NT2/D1 (cell line): Measurements from ENCODE around the gene RBMS3.

Experiments
- DNase-seq: peaks from one replicate; pipeline ENCODE4 v3.0.0-alpha.2; 2011; ENCODE audit warnings: low read depth, low spot score
- H3K27me3 ChIP-seq: 2 replicates; pipeline ENCODE4 v1.6.0; 2011; ENCODE audit warnings: mild to moderate bottlenecking; ENCODE audit not compliant: insufficient read length, insufficient read depth
- H3K36me3 ChIP-seq: 2 replicates; pipeline ENCODE4 v1.6.1; 2011; ENCODE audit warnings: mild to moderate bottlenecking, low read length, mixed read lengths; ENCODE audit not compliant: insufficient read depth, insufficient read length
- H3K4me1 ChIP-seq: 2 replicates; pipeline ENCODE4 v1.5.1; 2011; ENCODE audit not compliant: insufficient read depth, insufficient read length
- H3K4me3 ChIP-seq: 2 replicates; pipeline ENCODE4 v1.5.1; 2011; ENCODE audit warnings: low read depth; ENCODE audit not compliant: insufficient read length
- H3K9ac ChIP-seq: 2 replicates; pipeline ENCODE4 v1.6.0; 2011; ENCODE audit warnings: low read depth; ENCODE audit not compliant: insufficient read length
- H3K9me3 ChIP-seq: 2 replicates; pipeline ENCODE4 v1.5.1; 2011; ENCODE audit warnings: mild to moderate bottlenecking, low read length; ENCODE audit not compliant: insufficient read depth
- SUZ12 ChIP-seq: IDR thresholded peaks from 2 replicates; pipeline ENCODE4 v1.6.1; 2011; ENCODE audit not compliant: insufficient read length, insufficient read depth; ENCODE audit errors: extremely low read depth
- YY1 ChIP-seq: IDR thresholded peaks from 2 replicates; pipeline ENCODE4 v1.6.1; 2011; ENCODE audit not compliant: insufficient read length, insufficient read depth
- ZNF274 ChIP-seq: IDR thresholded peaks from 2 replicates; pipeline ENCODE4 v1.6.1; 2011; ENCODE audit warnings: mild to moderate bottlenecking, low read depth, low read length

RBMS3 gene

GRCh38 chr3:29635888-29636287 lies 355.0 kb downstream of the RBMS3 start:
- TF ChIP-seq YY1, result no peak
- TF ChIP-seq SUZ12, result no peak
- no peak for TF ChIP-seq ZNF274
- Histone ChIP-seq H3K36me3 (no peaks in the 10 kb centered on the region), H3K9ac (no peak overlapping the region), H3K9me3 (peaks cover 16% of the 10 kb centered on the region; the same call in 1 of the 2 replicates), H3K27me3 (no peaks in the 10 kb centered on the region), H3K4me3 (no peak overlapping the region), H3K4me1 (no peaks in the 10 kb centered on the region)
- DNase-seq, result no peak

- Histone ChIP-seq H3K27me3 (no peaks in the 10 kb centered on the region), H3K9ac (no peak overlapping the region), H3K4me3 (no peak overlapping the region), H3K4me1 (no peaks in the 10 kb centered on the region), H3K9me3 (peaks cover 16% of the 10 kb centered on the region; the same call in 1 of the 2 replicates), H3K36me3 (no peaks in the 10 kb centered on the region)
- TF ChIP-seq SUZ12, result no peak
- no peak for TF ChIP-seq ZNF274
- no peak for TF ChIP-seq YY1
- no peak for DNase-seq
Observed at GRCh38 chr3:29637068-29637467, 356.2 kb downstream of the RBMS3 start.

GRCh38 chr3:29639578-29640290 lies 358.9 kb downstream of the RBMS3 start:
- no peak for DNase-seq
- Histone ChIP-seq H3K27me3 (no peaks in the 10 kb centered on the region), H3K9me3 (peaks cover 16% of the 10 kb centered on the region; the same call in 1 of the 2 replicates), H3K4me3 (no peak overlapping the region), H3K4me1 (no peaks in the 10 kb centered on the region), H3K36me3 (no peaks in the 10 kb centered on the region), H3K9ac (no peak overlapping the region)
- TF ChIP-seq SUZ12 (no peak), ZNF274 (no peak), YY1 (no peak)

- H3K9ac ChIP-seq, result no peak overlapping the region
- no peak overlapping the region for H3K4me3 ChIP-seq
- no peak for DNase-seq
- no peaks in the 10 kb centered on the region for H3K4me1 ChIP-seq
- H3K9me3 ChIP-seq, result no peaks in the 10 kb centered on the region
- no peak for TF ChIP-seq YY1
- no peak for TF ChIP-seq SUZ12
- no peak for TF ChIP-seq ZNF274
- H3K27me3 ChIP-seq, result no peaks in the 10 kb centered on the region
- no peaks in the 10 kb centered on the region for H3K36me3 ChIP-seq
Observed at GRCh38 chr3:29642393-29643033, 361.6 kb downstream of the RBMS3 start.

GRCh38 chr3:29643034-29643425 lies 362.2 kb downstream of the RBMS3 start:
- H3K4me1 ChIP-seq, result no peaks in the 10 kb centered on the region
- no peaks in the 10 kb centered on the region for H3K9me3 ChIP-seq
- no peak for TF ChIP-seq SUZ12
- TF ChIP-seq ZNF274, result no peak
- no peak for TF ChIP-seq YY1
- H3K36me3 ChIP-seq, result no peaks in the 10 kb centered on the region
- no peaks in the 10 kb centered on the region for H3K27me3 ChIP-seq
- H3K4me3 ChIP-seq, result no peak overlapping the region
- H3K9ac ChIP-seq, result no peak overlapping the region
- DNase-seq, result no peak

- no peaks in the 10 kb centered on the region for H3K4me1 ChIP-seq
- no peak overlapping the region for H3K9ac ChIP-seq
- DNase-seq, result no peak
- no peaks in the 10 kb centered on the region for H3K9me3 ChIP-seq
- no peak for TF ChIP-seq SUZ12
- no peak for TF ChIP-seq ZNF274
- no peak for TF ChIP-seq YY1
- H3K4me3 ChIP-seq, result no peak overlapping the region
- no peaks in the 10 kb centered on the region for H3K36me3 ChIP-seq
- H3K27me3 ChIP-seq, result no peaks in the 10 kb centered on the region
Observed at GRCh38 chr3:29644261-29644660, 363.4 kb downstream of the RBMS3 start.

- no peak for DNase-seq
- Histone ChIP-seq H3K36me3 (no peaks in the 10 kb centered on the region), H3K4me3 (no peak overlapping the region), H3K27me3 (no peaks in the 10 kb centered on the region), H3K9me3 (no peaks in the 10 kb centered on the region), H3K4me1 (no peaks in the 10 kb centered on the region), H3K9ac (no peak overlapping the region)
- TF ChIP-seq YY1 (no peak), ZNF274 (no peak), SUZ12 (no peak)
Observed at GRCh38 chr3:29644956-29645636, 364.2 kb downstream of the RBMS3 start.
